ENCODE data around the gene ERP44.

GRCh38 chr9:100063185-100063584, 35.6 kb downstream of the ERP44 start:
- TF ChIP-seq POLR2A (IDR thresholded peaks at IDR 0.05; ENCODE audit: low read length) (no peak), GATA1 (IDR thresholded peaks at IDR 0.05; ENCODE audit: low read depth, low read length) (no peak)

Measured in erythroblast (primary cell).